PC-9 (cell line): ENCODE results near the gene FKBP5. TPM values are rescaled to one million over a fixed set of nuclear protein-coding genes. Genes with fewer than 3 reads are reported as not detected.
A peak's percentile ranks its signal among the peaks of the same experiment; 100 is the strongest.

Experiments used
- BruUV-seq: library from RNA; stranded (reverse); fragments of 400-500 nt; replicated peaks from 2 replicates; lab custom pipeline; 2021; lab: Mats Ljungman, UMichigan
- CTCF ChIA-PET: fragments of 300-600 bp; sonication (Branson Sonifier 250); formaldehyde crosslinking; loops from one replicate; lab custom pipeline; 2022; ENCODE audit warnings: antibody characterized with exemption; lab: Charles Lee
- POLR2A ChIA-PET: fragments of 300-600 bp; sonication (Branson Sonifier 250); formaldehyde crosslinking; loops from one replicate; lab custom pipeline; 2022; ENCODE audit warnings: antibody characterized with exemption; ENCODE audit not compliant: unreplicated experiment; lab: Charles Lee
- DNase-seq, 2 experiments: peaks; one replicate each; pipeline versions ENCODE4 v3.0.0 to v3.0.0-alpha.2; 2015 to 2022; ENCODE audit warnings: mixed read lengths in 1 of 2
- H2AFZ ChIP-seq: fragments of 200-600 bp; sonication (generic); 2 replicates; pipeline ENCODE4 v1.8.1; 2017; ENCODE audit warnings: antibody characterized with exemption
- H3F3A ChIP-seq: fragments of 200-600 bp; sonication (generic); 2 replicates; pipeline ENCODE4 v1.8.1; 2017; ENCODE audit warnings: antibody characterized with exemption, mild to moderate bottlenecking, low read depth; ENCODE audit not compliant: insufficient read depth
- H3K27ac ChIP-seq: fragments of 200-600 bp; sonication (generic); 2 replicates; pipeline ENCODE4 v1.6.1; 2016; ENCODE audit warnings: mixed run types
- H3K27me3 ChIP-seq: fragments of 200-600 bp; sonication (generic); 2 replicates; pipeline ENCODE4 v1.6.1; 2016; ENCODE audit warnings: low read depth, mixed run types; ENCODE audit not compliant: insufficient read depth
- H3K36me3 ChIP-seq: fragments of 200-600 bp; sonication (generic); 2 replicates; pipeline ENCODE4 v1.6.1; 2016; ENCODE audit warnings: low read depth, mixed run types
- H3K4me1 ChIP-seq: fragments of 200-600 bp; sonication (generic); replicated peaks from 2 replicates; pipeline ENCODE4 v1.6.1; 2016; ENCODE audit warnings: mixed run types; ENCODE audit not compliant: insufficient read depth
- H3K4me2 ChIP-seq: fragments of 200-600 bp; sonication (generic); 2 replicates; pipeline ENCODE4 v1.6.1; 2017; ENCODE audit warnings: mixed run types
- H3K4me3 ChIP-seq: fragments of 200-600 bp; sonication (generic); 2 replicates; pipeline ENCODE4 v1.6.1; 2016; ENCODE audit warnings: mixed run types
- H3K79me2 ChIP-seq: fragments of 200-600 bp; sonication (generic); 2 replicates; pipeline ENCODE4 v1.6.1; 2017; ENCODE audit warnings: low read depth, mixed run types
- H3K9me2 ChIP-seq: fragments of 200-600 bp; sonication (generic); 2 replicates; pipeline ENCODE4 v1.8.1; 2017; ENCODE audit warnings: mild to moderate bottlenecking; ENCODE audit not compliant: insufficient read depth
- H3K9me3 ChIP-seq: fragments of 200-600 bp; sonication (generic); 2 replicates; pipeline ENCODE4 v1.8.1; 2016; ENCODE audit warnings: low read depth; ENCODE audit not compliant: insufficient read depth
- H4K20me1 ChIP-seq: fragments of 200-600 bp; sonication (generic); 2 replicates; pipeline ENCODE4 v1.8.1; 2017; ENCODE audit not compliant: insufficient read depth
- CTCF ChIP-seq: fragments of 200-600 bp; sonication (generic); conservative IDR thresholded peaks from 2 replicates; pipeline ENCODE4 v1.6.1; 2017; ENCODE audit warnings: mixed run types, antibody characterized with exemption, mild to moderate bottlenecking, moderate library complexity
- EZH2 ChIP-seq: fragments of 200-600 bp; sonication (generic); IDR thresholded peaks from 2 replicates; pipeline ENCODE4 v1.8.0; 2017; ENCODE audit warnings: antibody characterized with exemption, low read depth
- intact Hi-C: fragments of 100-400 bp; cut with micrococcal nuclease; formaldehyde crosslinking; loops from one replicate; pipeline ENCODE4 v1.10.0; 2022; ENCODE audit not compliant: unreplicated experiment
- total RNA-seq: library from RNA; stranded (reverse); gene quantifications from 2 replicates; pipeline ENCODE4 v1.2.3, GENCODE V29; 2021

FKBP5 gene
- total RNA-seq, 1 experiment from 2014 or later, result 5.0 TPM

GRCh38 chr6:35552285-35552917 lies 136.3 kb downstream of the FKBP5 start:
- Histone ChIP-seq H3K27me3 (no peaks in the 10 kb centered on the region), H3F3A (no peaks in the 10 kb centered on the region), H3K4me2 (no peak overlapping the region), H3K27ac (no peak overlapping the region), H3K79me2 (no peaks in the 10 kb centered on the region), H3K4me1 (no peaks in the 10 kb centered on the region), H3K4me3 (no peak overlapping the region), H2AFZ (no peak overlapping the region), H3K9me3 (0 out of 2 replicates have a peak, but pooled peaks cover 6% of the 10 kb centered on the region), H3K9me2 (no peaks in the 10 kb centered on the region), H3K36me3 (no peaks in the 10 kb centered on the region), H4K20me1 (no peaks in the 10 kb centered on the region)
- TF ChIP-seq EZH2 (no peak), CTCF (peak; percentile 89)
- ChIA-PET CTCF (interaction anchor here (0.5 to 0.6 kb wide), 2 partner anchors 35 to 204 kb away, joined by 5 read pairs; no protein-coding TSS in a partner anchor), POLR2A (no interaction called here)
- DNase-seq, result peak in 1 of 2 experiments; percentile 11
- intact Hi-C loops, result no loop called here
- BruUV-seq, result no TSS peak

- Histone ChIP-seq H3K9me3 (0 out of 2 replicates have a peak, but pooled peaks cover 6% of the 10 kb centered on the region), H3K36me3 (no peaks in the 10 kb centered on the region), H3K79me2 (no peaks in the 10 kb centered on the region), H3K4me1 (0 out of 2 replicates have a peak, but pooled peaks cover under 1% of the 10 kb centered on the region), H3K27ac (no peak overlapping the region), H3F3A (no peaks in the 10 kb centered on the region), H3K4me3 (no peak overlapping the region), H4K20me1 (no peaks in the 10 kb centered on the region), H3K4me2 (no peak overlapping the region), H3K9me2 (no peaks in the 10 kb centered on the region), H2AFZ (no peak overlapping the region), H3K27me3 (no peaks in the 10 kb centered on the region)
- intact Hi-C loops, result no loop called here
- CTCF ChIA-PET, result interaction anchor here (0.6 kb wide), 1 partner anchor 25 kb away, joined by 9 read pairs; no protein-coding TSS in a partner anchor
- DNase-seq, result no peak
- BruUV-seq, result no TSS peak
- no peak for TF ChIP-seq CTCF
- no peak for TF ChIP-seq EZH2
- POLR2A ChIA-PET, result no interaction called here
These were observed 138.3 kb downstream of the FKBP5 start for GRCh38 chr6:35550437-35550836.

GRCh38 chr6:35547676-35548075 lies 141.0 kb downstream of the FKBP5 start:
- Histone ChIP-seq H4K20me1 (no peaks in the 10 kb centered on the region), H3K27me3 (no peaks in the 10 kb centered on the region), H3K9me3 (0 out of 2 replicates have a peak, but pooled peaks cover 6% of the 10 kb centered on the region), H3K36me3 (no peaks in the 10 kb centered on the region), H3K4me2 (no peak overlapping the region), H3K9me2 (no peaks in the 10 kb centered on the region), H3K4me3 (no peak overlapping the region), H3K4me1 (0 out of 2 replicates have a peak, but pooled peaks cover 4% of the 10 kb centered on the region), H3K27ac (no peak overlapping the region), H3K79me2 (no peaks in the 10 kb centered on the region), H3F3A (no peaks in the 10 kb centered on the region), H2AFZ (no peak overlapping the region)
- POLR2A ChIA-PET, result interaction anchor here (0.7 kb wide), 1 partner anchor 1050 kb away, joined by 4 read pairs; no protein-coding TSS in a partner anchor
- TF ChIP-seq CTCF (no peak), EZH2 (no peak)
- CTCF ChIA-PET, result interaction anchor here (0.6 kb wide), 1 partner anchor 221 kb away, joined by 3 read pairs; no protein-coding TSS in a partner anchor
- intact Hi-C loops, result no loop called here
- DNase-seq, result no peak
- BruUV-seq, result no TSS peak
